ENCODE results near the gene PRIM2.
"Not testable (repeated sequence)": the region's sequence is repeated elsewhere in the genome, so short reads cannot be mapped to it uniquely, and the experiment has no call there.

DNA sequence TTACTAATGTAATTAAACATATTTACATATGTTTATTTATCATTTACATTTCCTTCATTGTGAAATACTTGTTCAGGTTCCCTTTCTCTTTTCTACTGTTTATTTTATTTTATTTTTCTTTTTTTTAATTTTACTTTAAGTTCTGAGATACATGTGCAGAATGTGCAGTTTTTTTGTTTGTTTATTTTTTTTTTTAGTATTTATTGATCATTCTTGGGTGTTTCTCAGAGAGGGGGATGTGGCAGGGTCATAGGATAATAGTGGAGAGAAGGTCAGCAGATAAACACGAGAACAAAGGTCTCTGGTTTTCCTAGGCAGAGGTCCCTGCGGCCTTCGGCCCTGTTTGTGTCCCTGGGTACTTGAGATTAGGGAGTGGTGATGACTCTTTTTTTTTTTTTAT lies 8.7 kb upstream of the PRIM2 start:
- TF ChIP-seq, protein P1, sequence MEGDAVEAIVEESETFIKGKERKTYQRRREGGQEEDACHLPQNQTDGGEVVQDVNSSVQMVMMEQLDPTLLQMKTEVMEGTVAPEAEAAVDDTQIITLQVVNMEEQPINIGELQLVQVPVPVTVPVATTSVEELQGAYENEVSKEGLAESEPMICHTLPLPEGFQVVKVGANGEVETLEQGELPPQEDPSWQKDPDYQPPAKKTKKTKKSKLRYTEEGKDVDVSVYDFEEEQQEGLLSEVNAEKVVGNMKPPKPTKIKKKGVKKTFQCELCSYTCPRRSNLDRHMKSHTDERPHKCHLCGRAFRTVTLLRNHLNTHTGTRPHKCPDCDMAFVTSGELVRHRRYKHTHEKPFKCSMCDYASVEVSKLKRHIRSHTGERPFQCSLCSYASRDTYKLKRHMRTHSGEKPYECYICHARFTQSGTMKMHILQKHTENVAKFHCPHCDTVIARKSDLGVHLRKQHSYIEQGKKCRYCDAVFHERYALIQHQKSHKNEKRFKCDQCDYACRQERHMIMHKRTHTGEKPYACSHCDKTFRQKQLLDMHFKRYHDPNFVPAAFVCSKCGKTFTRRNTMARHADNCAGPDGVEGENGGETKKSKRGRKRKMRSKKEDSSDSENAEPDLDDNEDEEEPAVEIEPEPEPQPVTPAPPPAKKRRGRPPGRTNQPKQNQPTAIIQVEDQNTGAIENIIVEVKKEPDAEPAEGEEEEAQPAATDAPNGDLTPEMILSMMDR (IDR thresholded peaks at IDR 0.05), result not testable (repeated sequence)
- not testable (repeated sequence) for TF ChIP-seq SIN3A (IDR thresholded peaks at IDR 0.05; ENCODE audit: borderline replicate concordance, insufficient read depth, low read depth, low read length); POLR2AphosphoS5 (IDR thresholded peaks at IDR 0.05; ENCODE audit: low read depth, low read length); TCF7L2 (IDR thresholded peaks at IDR 0.05; ENCODE audit: low read depth, low read length)
- TF ChIP-seq, protein P2, sequence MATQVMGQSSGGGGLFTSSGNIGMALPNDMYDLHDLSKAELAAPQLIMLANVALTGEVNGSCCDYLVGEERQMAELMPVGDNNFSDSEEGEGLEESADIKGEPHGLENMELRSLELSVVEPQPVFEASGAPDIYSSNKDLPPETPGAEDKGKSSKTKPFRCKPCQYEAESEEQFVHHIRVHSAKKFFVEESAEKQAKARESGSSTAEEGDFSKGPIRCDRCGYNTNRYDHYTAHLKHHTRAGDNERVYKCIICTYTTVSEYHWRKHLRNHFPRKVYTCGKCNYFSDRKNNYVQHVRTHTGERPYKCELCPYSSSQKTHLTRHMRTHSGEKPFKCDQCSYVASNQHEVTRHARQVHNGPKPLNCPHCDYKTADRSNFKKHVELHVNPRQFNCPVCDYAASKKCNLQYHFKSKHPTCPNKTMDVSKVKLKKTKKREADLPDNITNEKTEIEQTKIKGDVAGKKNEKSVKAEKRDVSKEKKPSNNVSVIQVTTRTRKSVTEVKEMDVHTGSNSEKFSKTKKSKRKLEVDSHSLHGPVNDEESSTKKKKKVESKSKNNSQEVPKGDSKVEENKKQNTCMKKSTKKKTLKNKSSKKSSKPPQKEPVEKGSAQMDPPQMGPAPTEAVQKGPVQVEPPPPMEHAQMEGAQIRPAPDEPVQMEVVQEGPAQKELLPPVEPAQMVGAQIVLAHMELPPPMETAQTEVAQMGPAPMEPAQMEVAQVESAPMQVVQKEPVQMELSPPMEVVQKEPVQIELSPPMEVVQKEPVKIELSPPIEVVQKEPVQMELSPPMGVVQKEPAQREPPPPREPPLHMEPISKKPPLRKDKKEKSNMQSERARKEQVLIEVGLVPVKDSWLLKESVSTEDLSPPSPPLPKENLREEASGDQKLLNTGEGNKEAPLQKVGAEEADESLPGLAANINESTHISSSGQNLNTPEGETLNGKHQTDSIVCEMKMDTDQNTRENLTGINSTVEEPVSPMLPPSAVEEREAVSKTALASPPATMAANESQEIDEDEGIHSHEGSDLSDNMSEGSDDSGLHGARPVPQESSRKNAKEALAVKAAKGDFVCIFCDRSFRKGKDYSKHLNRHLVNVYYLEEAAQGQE (IDR thresholded peaks at IDR 0.05; ENCODE audit: insufficient read depth in 1 of 2, low read depth in 2 of 2, low read length in 1 of 2), result not testable (repeated sequence)

Measured in Panc1 (cell line).